B cell (primary cell): Measurements from ENCODE around the gene DSCAML1. TPM values are rescaled to one million over a fixed set of nuclear protein-coding genes. Genes with fewer than 3 reads are reported as not detected.

Experiments
- ATAC-seq: fragments of 200-7000 bp; cut with Tn5 transposase; one replicate; pipeline ENCODE4 v1.10.0; 2021; ENCODE audit warnings: low read depth, mild to moderate bottlenecking, moderate number of reproducible peaks, moderate library complexity
- CTCF ChIA-PET: fragments of 350-600 bp; sonication (Branson Sonifier 250); formaldehyde crosslinking; loops from one replicate; lab custom pipeline; 2021; ENCODE audit warnings: antibody characterized with exemption, inconsistent platforms; lab: Charles Lee
- POLR2A ChIA-PET: fragments of 350-600 bp; sonication (Branson Sonifier 250); formaldehyde crosslinking; loops from one replicate; lab custom pipeline; 2021; ENCODE audit warnings: antibody characterized with exemption; lab: Charles Lee
- DNase-seq: peaks from one replicate; pipeline ENCODE4 v3.0.0; 2013
- H2AFZ ChIP-seq: 2 replicates; pipeline ENCODE4 v1.6.1; 2012; ENCODE audit warnings: mild to moderate bottlenecking, low read depth, low read length; ENCODE audit not compliant: insufficient read depth, poor library complexity, severe bottlenecking
- H3K27ac ChIP-seq, 2 donors: 1 replicate in 1 of 2; 2 replicates in 1 of 2; pipeline ENCODE4 v1.5.1; 2012 to 2013; ENCODE audit warnings: low read length in 2 of 2, mild to moderate bottlenecking in 2 of 2, moderate library complexity in 1 of 2
- H3K27me3 ChIP-seq, 4 experiments: fragments of 200-600 bp in 1 of 4; sonication (generic) in 1 of 4; replicated peaks in 1 of 4; 1 replicate in 2 of 4; 2 replicates in 2 of 4; pipeline versions ENCODE4 v1.6.1 to v1.7.0; 2013 to 2016; ENCODE audit warnings: low read length in 3 of 4, mild to moderate bottlenecking in 2 of 4, mixed read lengths in 1 of 4, moderate library complexity in 1 of 4; ENCODE audit not compliant: insufficient read depth in 4 of 4, control insufficient read depth in 3 of 4; ENCODE audit errors: control extremely low read depth in 1 of 4
- H3K36me3 ChIP-seq, 2 experiments: replicated peaks in 1 of 2; 1 replicate in 1 of 2; 2 replicates in 1 of 2; pipeline versions ENCODE4 v1.6.1 to v1.7.1; 2013; ENCODE audit warnings: low read length in 1 of 2; ENCODE audit not compliant: insufficient read depth in 2 of 2, control insufficient read depth in 1 of 2; ENCODE audit errors: control extremely low read depth in 1 of 2, extremely low read depth in 1 of 2
- H3K4me1 ChIP-seq, 2 donors: fragments of 200-600 bp in 1 of 2; sonication (generic) in 1 of 2; 1 replicate in 1 of 2; 2 replicates in 1 of 2; pipeline versions ENCODE4 v1.5.1 to v1.6.1; 2013 to 2017; ENCODE audit warnings: low read length in 2 of 2; ENCODE audit not compliant: control insufficient read depth in 2 of 2, insufficient read depth in 2 of 2
- H3K4me2 ChIP-seq: replicated peaks from 2 replicates; pipeline ENCODE3; 2012; ENCODE audit warnings: mild to moderate bottlenecking, low read depth, low read length; ENCODE audit not compliant: poor library complexity, severe bottlenecking
- H3K4me3 ChIP-seq, 5 experiments: fragments of 200-600 bp in 1 of 5; sonication (generic) in 1 of 5; 1 replicate in 3 of 5; 2 replicates in 2 of 5; pipeline versions ENCODE4 v1.5.1 to v1.7.0; 2011 to 2016; ENCODE audit warnings: low read length in 4 of 5, mild to moderate bottlenecking in 4 of 5, low read depth in 2 of 5, control low read depth in 1 of 5, moderate library complexity in 1 of 5; ENCODE audit not compliant: insufficient read depth in 1 of 5; ENCODE audit errors: control extremely low read depth in 1 of 5, extremely low read depth in 1 of 5
- H3K79me2 ChIP-seq: fragments of 200-600 bp; sonication (generic); one replicate; pipeline ENCODE4 v1.6.0; 2016; ENCODE audit warnings: low read length; ENCODE audit not compliant: control insufficient read depth, insufficient read depth
- H3K9ac ChIP-seq: fragments of 200-600 bp; sonication (generic); 2 replicates; pipeline ENCODE4 v1.6.1; 2017; ENCODE audit warnings: mild to moderate bottlenecking, low read length, moderate library complexity
- H3K9me3 ChIP-seq, 3 donors: one replicate each; pipeline versions ENCODE4 v1.6.1 to v1.7.1; 2013; ENCODE audit warnings: low read length in 2 of 3; ENCODE audit not compliant: control insufficient read depth in 2 of 3, insufficient read depth in 1 of 3; ENCODE audit errors: control extremely low read depth in 1 of 3
- H4K20me1 ChIP-seq: 2 replicates; pipeline ENCODE4 v1.6.0; 2012; ENCODE audit warnings: mild to moderate bottlenecking, low read length; ENCODE audit not compliant: insufficient read depth, control insufficient read depth, poor library complexity, severe bottlenecking
- H3K27ac Mint-ChIP-seq: one replicate; pipeline ENCODE4 v1.8.0; 2021; ENCODE audit warnings: mixed read lengths
- H3K27me3 Mint-ChIP-seq: one replicate; pipeline ENCODE4 v1.8.0; 2021; ENCODE audit warnings: mixed read lengths
- H3K4me1 Mint-ChIP-seq: one replicate; pipeline ENCODE4 v1.8.0; 2021; ENCODE audit warnings: mixed read lengths
- H3K4me3 Mint-ChIP-seq: one replicate; pipeline ENCODE4 v1.8.0; 2021; ENCODE audit warnings: mixed read lengths
- H3K9me3 Mint-ChIP-seq: one replicate; pipeline ENCODE4 v1.8.0; 2022; ENCODE audit warnings: mixed read lengths; ENCODE audit not compliant: insufficient read depth
- EZH2 ChIP-seq: IDR thresholded peaks from 2 replicates; pipeline ENCODE4 v1.6.1; 2012; ENCODE audit warnings: borderline replicate concordance, low read depth, mild to moderate bottlenecking, moderate library complexity, low read length; ENCODE audit not compliant: insufficient read depth, poor library complexity, severe bottlenecking
- WGBS: methylation state at CpG from one replicate; pipeline ENCODE4 v1.1.5; 2013; ENCODE audit warnings: missing lambda C conversion rate; ENCODE audit not compliant: insufficient coverage; 5-methylcytosine and 5-hydroxymethylcytosine counted together
- intact Hi-C: fragments of 100-400 bp; cut with micrococcal nuclease; formaldehyde crosslinking; loops from one replicate; pipeline ENCODE4 v1.10.0; 2022
- polyA plus RNA-seq: library from polyadenylated mRNA; depleted of rRNA; stranded (reverse); fragments of >200 nt; gene quantifications from 2 replicates; pipeline ENCODE4 v1.2.3, GENCODE V29; 2012
- total RNA-seq, 2 donors: library from RNA; stranded (reverse); fragments of 120-200 nt in 1 of 2; gene quantifications; 1 replicate in 1 of 2; 2 replicates in 1 of 2; pipeline versions ENCODE4 v1.2.3 to v1.2.4, GENCODE V29; 2013 to 2022
- TF ChIP-seq, protein P1 (sequence below): fragments of 200-600 bp; IDR thresholded peaks from one replicate; pipeline ENCODE4 v1.8.0; 2022; ENCODE audit warnings: antibody characterized with exemption, mild to moderate bottlenecking

DSCAML1 gene
- total and polyA plus RNA-seq, 2 donors (not counting 1 experiment from before 2014, with no cell fraction given) = 1.2 to 6.2 TPM

DNA sequence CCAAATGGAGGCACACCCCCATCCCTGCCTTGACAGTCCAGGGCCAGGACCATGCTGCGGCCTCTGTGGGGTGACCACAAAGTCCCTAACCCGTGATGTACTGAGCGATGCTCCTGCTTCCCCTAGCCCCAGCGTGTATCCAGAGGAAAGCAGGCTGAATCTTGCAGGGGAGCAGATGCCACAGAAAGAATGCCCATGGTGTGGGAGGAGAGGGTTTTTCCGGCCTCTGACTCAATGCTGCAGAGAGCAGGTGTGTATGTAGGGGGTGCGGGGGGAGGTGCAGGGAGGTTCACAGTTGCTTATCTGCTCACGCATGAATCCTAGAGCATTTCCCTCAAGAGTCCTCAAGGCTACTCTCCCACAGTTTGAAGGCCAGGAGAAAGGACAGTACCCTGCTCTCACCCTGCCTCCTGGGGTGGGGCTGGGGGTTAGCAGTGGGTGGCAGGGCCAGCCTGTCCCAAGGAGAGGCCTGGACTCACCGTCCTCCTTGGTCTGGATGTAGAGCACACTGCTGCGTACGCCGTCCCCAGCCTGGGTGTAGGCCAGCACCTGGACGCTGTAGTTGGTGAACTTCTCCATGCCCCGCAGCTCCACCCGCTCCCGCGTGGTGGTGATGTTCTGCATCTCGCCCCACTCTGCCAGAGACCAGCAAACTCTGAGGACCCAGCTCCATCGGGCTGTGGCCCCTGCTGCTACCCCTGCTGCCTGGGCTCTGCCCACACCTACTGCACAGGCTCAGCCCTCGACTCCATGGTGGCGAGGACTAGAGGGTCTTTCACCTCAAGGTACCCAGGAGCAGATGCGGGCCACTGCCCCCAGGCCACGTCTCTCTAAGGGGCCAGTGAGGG is 338.5 kb downstream of the DSCAML1 start:
- no peaks in the 10 kb centered on the region for H3K4me1 ChIP-seq
- Mint-ChIP-seq H3K27me3 (peaks cover 8% of the 10 kb centered on the region), H3K4me3 (no peak overlapping the region), H3K27ac (no peak overlapping the region), H3K4me1 (peaks cover 3% of the 10 kb centered on the region), H3K9me3 (peaks cover 5% of the 10 kb centered on the region)
- no peaks in the 10 kb centered on the region for H3K36me3 ChIP-seq
- H4K20me1 ChIP-seq = no peaks in the 10 kb centered on the region
- ChIA-PET POLR2A (no interaction called here), CTCF (no interaction called here)
- ATAC-seq (no peak), DNase-seq (no peak)
- no peak for TF ChIP-seq EZH2
- TF ChIP-seq, protein P1, sequence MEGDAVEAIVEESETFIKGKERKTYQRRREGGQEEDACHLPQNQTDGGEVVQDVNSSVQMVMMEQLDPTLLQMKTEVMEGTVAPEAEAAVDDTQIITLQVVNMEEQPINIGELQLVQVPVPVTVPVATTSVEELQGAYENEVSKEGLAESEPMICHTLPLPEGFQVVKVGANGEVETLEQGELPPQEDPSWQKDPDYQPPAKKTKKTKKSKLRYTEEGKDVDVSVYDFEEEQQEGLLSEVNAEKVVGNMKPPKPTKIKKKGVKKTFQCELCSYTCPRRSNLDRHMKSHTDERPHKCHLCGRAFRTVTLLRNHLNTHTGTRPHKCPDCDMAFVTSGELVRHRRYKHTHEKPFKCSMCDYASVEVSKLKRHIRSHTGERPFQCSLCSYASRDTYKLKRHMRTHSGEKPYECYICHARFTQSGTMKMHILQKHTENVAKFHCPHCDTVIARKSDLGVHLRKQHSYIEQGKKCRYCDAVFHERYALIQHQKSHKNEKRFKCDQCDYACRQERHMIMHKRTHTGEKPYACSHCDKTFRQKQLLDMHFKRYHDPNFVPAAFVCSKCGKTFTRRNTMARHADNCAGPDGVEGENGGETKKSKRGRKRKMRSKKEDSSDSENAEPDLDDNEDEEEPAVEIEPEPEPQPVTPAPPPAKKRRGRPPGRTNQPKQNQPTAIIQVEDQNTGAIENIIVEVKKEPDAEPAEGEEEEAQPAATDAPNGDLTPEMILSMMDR = no peak
- 95% methylated on average over 19 of the region's 22 CpGs for WGBS
- no peak overlapping the region for H2AFZ ChIP-seq
- H3K9me3 ChIP-seq = peaks cover 0 to 2% (median 0%) of the 10 kb centered on the region in 3 donors
- no peak overlapping the region for H3K27ac ChIP-seq
- no peaks in the 10 kb centered on the region for H3K79me2 ChIP-seq
- H3K27me3 ChIP-seq = peaks cover 0 to 4% (median 0%) of the 10 kb centered on the region in 4 experiments
- H3K4me2 ChIP-seq = no peak overlapping the region
- intact Hi-C loops = no loop called here
- H3K4me3 ChIP-seq = no peak overlapping the region
- no peak overlapping the region for H3K9ac ChIP-seq

DNA sequence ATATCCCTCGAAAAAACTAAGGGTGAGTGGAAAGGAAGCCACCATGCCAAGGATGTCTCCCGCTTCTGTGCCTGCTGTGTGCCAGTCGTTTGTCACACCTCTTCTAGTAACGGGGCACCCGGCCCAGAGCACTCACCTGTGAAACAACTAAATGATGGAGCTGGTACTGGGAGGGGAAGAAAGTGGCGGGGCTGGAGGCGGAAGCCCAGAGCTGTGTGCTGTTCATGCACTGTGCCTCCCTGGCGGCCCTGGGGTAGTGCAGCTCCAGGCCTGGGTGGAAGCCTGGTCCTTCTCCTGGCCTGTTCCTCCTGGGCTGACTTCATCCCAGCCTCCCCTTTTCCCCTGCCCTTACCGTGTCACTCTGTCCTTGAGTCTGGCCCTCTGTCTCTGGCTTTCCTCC is 339.2 kb downstream of the DSCAML1 start:
- Histone ChIP-seq H3K27ac (no peak overlapping the region), H3K9ac (no peak overlapping the region), H2AFZ (no peak overlapping the region), H3K27me3 (peaks cover 0 to 4% (median 0%) of the 10 kb centered on the region in 4 experiments), H3K4me2 (no peak overlapping the region), H3K4me1 (no peaks in the 10 kb centered on the region), H3K79me2 (no peaks in the 10 kb centered on the region), H3K9me3 (peaks cover 0 to 2% (median 0%) of the 10 kb centered on the region in 3 donors), H3K36me3 (no peaks in the 10 kb centered on the region), H4K20me1 (no peaks in the 10 kb centered on the region), H3K4me3 (no peak overlapping the region)
- peaks cover 8% of the 10 kb centered on the region for H3K27me3 Mint-ChIP-seq
- H3K4me3 Mint-ChIP-seq = no peak overlapping the region
- H3K9me3 Mint-ChIP-seq = peaks cover 7% of the 10 kb centered on the region
- DNase-seq = no peak
- H3K4me1 Mint-ChIP-seq = peaks cover 3% of the 10 kb centered on the region
- WGBS = 76% methylated on average over 6 of the region's 9 CpGs
- no peak overlapping the region for H3K27ac Mint-ChIP-seq
- ChIA-PET POLR2A (no interaction called here), CTCF (no interaction called here)
- TF ChIP-seq, protein P1 = no peak
- no peak for TF ChIP-seq EZH2
- intact Hi-C loops = no loop called here
- ATAC-seq = no peak
